Measurements from ENCODE around the gene PGBD5.
"Not testable (repeated sequence)": the region's sequence is repeated elsewhere in the genome, so short reads cannot be mapped to it uniquely, and the experiment has no call there.

The PGBD5 gene

DNA sequence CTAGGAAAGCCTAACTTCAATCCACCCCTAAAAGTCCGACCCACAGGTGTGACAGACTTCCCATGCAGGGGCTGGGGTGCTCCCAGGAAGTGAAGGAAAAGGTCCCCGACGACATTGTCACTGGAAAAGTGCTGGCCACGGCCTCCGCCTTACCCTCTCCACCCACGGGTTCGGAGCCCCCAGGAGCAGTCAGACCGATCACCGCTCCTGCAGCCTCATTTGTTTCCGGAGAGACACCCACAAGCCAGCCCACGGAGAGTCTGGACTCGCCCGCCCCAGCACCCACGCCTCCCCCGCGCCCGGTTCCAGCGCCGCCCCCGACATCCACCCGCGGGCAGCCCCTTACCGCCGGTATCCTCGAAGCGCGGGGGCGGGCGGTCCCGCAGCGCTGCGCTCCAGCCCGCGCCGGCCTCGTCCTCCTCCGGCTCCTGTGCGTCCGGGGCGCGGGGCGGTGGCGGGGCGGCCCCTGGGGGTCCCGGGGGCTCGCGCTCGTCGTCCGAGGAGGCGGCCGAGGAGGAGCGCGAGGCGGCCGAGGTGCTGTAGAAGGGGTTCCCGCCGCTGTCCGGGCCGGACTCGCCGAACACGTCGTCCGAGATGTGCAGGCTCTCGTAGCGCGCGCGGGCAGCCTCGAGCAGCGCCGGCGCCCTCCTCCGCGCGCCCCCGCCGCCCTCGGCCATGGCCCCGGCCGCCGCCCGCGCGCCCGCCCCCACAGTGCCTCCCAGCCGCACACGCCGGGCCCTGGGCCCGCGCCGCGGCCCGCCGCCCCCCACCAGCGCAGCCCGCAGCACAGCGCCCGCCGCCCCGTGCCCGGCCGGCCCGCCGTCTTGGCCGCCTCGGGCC, 660 bp downstream of the PGBD5 start:
- DNase-seq, result peak in 1 of 4 experiments; percentile 29

DNA sequence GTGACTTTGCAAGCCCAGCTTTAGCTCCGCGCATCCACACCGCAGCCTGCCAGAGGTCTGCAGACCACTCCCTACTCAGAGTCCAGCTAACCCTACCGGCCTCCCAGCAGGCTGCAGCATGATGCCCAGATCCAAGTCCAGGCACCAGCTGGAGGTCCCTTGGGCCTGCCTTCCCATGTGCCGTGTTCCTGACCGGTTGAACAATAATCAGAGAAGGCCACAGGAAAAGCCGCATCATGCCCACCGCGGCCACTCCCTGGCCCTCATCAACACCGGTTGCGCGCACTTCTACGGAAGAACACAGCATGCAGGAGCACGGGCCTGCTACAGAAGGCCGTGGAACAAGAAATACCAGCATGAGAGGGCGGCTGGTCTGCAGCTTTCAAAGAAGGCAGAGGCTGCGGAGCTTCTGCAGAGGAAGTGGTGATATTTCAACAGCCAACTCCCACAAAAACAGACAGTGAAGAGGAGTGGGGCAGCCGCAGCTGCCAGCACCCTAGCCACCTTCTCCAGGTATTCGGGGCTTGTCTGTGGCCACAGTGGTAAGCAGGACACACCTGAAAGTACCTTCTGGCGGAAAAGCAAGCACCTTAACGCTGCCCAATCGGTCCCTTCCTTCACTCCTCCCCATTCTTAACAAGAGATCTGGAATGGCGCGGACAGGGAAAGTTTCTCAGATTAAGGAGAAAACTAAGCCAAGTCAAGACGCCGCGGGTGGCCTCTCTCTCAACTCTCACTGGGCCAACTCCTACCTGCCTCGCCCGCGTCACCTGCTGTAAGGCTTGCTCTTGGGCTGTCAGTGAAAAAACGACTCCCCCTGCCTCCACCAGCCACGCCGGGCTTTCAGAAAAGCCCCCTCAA, 1.5 kb downstream of the PGBD5 start:
- peak; percentile 35 to 70 (median 66) for DNase-seq

DNA sequence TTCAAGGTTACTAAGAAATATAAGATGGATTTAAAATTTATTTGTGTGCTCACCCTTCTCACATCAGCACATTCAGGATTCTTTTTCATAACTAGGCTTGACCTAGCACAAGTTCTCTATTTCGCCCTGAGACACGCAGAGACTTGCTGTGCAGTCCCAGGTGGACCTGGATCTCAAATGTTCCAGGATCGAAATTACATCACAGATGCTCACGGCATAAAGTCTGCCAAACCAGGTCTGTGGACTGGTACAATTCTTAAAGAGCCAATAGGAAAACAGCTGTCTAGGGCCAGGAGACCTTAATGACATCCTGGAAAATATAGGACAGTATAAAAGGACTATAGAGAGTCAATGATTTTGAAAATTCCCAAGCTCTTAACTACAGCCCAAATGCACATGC, 2.2 kb downstream of the PGBD5 start:
- DNase-seq, result no peak

DNA sequence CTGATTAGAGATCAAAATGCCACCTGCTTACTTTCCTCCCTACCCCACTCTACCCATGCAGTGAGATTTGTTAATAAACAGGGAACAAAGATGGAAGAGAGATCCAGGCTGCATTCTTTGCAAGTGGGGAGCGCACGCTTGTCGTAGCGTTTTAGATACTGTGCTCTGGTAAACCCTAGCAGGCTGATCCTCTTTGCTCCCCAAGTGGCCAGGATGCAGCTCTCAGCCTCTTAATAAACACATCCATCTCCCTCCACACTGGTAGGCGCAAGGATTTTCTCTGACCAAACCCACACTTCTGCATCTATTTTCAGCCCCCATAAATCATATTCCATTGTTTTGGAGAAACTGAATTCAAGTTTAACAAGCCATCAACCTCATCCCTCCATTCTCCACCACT, 2.9 kb downstream of the PGBD5 start:
- no peak for DNase-seq

DNA sequence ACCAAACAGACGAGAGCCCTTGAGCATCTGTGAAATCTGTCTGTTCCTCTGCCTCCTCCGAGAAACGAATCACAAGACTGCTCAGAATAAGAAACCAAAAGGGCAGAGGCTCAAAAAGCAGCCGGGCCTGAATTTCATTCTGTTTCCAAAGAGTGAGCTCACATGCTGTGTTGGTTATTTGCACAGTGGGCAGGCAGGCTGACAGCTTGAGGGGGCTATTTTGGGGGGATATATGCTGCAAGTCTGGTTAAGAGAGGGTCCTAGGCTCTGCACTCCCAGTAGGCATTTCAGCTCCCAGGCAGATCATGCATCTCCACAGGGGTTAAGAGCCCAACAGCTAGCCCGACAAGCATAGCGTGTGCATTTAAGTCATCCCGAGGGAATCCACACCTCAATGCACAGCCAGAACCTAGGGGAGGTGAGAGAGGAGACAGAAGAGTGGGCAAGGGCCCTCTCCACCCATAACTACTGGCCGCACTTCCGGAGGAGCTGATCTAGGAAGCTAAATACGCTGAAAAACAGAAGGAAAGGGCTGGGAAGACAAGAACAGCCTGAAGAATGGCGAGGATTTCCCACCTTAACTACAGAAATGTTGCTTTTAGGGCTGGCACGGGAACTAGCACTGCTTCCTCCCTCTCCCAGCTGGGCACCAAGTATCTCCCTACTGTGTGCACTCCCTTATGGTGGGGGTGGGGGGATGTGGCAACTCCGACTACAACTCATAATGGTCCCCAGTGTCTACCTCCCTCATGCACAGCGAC, 3.7 kb downstream of the PGBD5 start:
- DNase-seq, result peak in 2 of 4 experiments; percentile 7 to 15

DNA sequence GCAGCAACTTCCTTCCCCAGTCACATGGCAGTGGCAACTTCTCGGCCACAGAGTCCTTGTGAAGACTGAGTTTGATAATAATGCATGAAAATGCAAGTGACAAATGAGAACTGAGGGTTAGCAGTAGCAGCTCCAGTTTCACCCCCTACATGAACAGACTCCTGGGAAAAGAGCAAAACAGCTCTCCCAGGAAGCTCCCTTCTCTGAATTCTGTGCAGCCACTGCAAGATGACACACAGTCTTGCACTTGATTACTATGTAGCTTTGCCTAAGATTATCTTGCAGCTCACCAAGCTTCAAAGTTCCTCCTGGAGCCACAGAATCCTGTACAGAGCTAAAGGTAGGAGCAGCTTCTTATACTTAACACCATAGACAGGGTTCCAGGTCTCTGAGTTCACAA, 4.7 kb downstream of the PGBD5 start:
- peak; percentile 15 to 47 (median 36) for DNase-seq

DNA sequence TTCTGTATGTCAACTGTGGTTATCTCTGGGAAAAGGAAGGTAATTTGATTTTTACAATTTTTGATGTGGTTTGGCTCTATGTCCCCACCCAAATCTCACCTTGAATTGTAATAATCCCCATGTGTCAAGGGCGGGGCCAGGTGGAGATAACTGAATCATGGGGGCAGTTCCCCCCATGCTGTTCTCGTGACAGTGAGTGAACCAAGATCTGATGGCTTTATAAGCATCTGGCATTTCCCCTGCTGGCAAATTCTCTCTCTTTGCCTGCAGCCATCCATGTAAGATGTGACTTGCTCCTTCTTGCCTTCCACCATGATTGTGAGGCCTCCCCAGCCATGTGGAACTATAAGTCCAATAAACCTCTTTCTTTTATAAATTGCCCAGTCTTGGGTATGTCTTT, 5.8 kb downstream of the PGBD5 start:
- DNase-seq, result not testable (repeated sequence)

DNA sequence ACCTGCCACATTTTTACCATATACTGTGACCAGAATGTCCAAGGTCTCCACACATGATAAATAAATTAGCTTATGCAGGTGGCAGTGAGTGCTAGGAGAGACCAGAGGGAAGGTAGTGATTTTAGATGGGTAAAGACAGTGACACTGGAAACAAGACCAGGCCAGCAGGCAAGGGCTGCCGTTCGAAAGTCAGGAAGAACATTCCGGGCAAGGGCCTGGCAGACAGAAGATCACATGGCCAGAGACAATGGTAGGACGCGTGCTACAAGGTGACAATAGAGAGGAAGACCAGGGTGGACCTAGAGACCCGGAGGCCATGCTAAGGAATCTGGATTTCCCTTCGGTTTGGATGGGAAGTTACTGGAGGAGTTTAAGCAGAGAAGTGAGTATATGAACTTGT, 9.7 kb downstream of the PGBD5 start:
- no peak for DNase-seq

DNA sequence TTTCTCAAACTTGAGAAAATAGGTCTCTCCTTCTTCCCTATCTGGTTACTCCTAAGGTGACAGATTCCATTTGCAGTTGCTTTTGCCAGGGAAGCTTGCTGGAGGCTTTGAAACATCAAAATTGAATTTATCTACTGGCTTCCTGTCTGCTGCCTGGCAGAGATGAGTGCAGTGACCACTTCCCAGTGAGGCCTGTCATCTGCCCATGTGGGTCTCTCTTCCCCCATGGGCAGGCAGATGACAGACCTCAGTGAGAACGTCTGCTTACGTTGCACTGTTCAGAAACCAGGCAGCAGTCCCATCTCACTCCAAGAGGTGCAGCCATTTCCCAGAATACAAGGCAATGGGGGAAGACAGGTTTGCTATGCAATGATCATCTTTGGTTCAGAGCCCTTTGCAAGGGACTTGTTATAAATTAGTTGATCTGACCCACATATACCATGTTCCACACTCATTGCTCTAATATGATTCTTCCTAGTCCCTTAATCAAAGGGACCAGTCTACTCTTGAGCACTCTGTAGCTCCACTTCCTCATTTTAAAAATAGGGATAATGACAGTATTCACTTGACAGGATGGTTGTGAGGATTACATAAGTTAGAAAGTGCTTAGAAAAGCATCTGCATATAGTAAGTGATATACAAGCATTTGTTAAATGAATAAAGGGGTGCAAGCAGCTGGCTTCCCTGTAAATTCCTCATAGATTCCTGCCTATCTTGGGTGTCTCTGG, 10.6 kb downstream of the PGBD5 start:
- peak in 3 of 4 experiments; percentile 15 to 64 (median 59) for DNase-seq

DNA sequence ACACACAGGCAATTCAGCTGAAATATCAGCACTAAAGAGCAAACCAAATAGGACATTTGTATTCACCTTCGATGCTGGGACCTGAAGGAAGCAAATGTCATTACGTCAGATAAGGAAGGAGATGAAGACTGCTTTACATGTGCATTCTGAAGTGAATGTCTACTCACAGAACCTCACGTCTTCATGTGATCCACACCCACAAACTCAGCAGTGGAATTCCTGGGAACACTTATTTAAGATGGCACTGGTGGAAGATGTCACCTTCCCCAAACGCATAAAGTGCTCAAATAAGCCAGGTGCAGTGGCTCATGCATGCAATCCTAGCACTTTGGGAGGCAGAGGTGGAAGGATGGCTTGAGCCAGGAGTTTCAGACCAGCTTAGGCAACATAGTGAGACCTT, 11.4 kb downstream of the PGBD5 start:
- no peak for DNase-seq

DNA sequence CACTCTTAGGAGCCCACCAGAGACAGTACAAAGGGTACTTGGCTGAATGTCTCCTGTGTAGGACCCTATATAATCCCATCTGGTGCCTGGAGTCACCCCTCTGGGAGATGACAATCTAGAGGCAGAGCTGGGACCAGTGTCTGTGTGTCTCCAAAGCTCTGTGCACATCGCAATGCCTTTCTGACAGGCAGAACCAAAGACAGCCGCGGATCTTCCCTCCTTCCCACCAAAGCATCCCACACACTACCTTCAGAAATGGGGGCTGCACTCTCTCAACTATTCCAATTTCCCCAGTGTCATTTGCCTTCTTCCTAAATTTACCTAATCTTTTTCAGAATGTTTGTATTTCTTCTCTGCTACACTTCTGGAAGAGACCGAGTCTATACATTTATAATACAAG, 12.0 kb downstream of the PGBD5 start:
- DNase-seq, result no peak

DNA sequence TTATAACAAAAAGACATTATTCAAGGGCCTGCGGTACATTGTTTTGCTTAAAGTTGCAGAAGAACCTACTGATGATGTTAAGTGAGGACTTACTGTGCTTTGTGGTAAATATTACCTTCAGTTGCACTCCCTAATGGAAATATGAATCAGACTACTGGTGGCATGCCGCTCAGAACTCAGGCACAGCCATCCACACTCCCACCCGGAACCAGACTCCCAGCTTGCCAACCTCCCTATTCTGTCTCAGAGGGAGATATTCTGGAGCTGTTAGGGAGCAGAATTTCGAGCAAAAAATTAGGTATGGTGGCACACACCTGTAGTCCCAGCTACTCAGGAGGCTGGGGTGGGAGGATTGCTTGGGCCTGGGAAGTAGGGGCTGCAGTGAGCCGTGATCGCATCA, 13.1 kb downstream of the PGBD5 start:
- no peak for DNase-seq

DNA sequence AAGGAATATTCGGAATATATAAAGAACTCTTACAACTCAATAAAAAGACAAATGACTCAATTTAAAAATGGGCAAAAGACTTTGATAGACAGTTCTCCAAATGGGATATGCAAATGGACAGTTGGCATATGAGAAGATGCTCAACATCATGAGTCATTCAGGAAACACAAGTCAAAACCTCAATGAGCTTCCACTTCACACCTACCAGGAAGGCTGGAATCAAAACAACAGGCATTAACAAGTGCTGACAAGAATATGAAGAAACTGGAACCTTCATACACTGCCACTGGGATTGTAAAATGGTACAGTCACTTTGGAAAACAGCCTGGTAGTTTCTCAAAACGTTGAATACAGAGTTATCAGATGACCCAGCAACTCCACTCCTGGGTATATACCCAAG, 17.2 kb downstream of the PGBD5 start:
- no peak for DNase-seq

DNA sequence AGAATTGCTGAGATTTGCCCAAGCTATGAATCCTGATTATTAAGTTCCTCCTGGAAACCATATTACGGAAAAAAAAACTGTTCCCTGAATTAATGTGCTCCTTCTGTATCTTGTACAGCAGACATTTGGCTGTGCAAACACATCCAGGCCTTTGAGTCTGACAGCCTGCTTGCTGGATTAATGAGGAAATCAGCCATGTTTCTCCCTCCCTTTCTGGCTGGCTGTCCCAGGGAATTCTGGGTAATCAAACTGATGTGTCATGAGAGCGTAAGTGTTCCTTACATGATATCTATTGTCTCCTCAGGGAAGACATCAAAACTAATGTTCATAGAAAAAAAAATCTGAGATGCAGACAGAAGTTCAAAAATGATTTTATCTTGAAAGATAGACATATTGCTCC, 18.8 kb downstream of the PGBD5 start:
- DNase-seq, result no peak

DNA sequence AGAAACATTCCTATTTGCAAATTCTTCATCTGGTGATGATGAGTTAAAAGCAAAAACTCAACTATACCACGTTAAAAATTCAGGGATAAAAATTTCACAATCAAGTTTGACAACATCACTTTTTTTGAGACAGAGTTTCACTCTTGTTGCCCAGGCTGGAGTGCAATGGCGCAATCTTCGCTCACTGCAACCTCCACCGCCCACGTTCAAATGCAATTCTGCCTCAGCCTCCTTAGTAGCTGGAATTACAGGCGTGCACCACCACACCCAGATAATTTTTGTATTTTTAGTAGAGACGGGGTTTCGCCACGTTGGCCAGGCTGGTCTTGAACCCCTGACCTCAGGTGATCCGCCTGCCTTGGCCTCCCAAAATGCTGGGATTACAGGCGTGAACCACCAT, 19.4 kb downstream of the PGBD5 start:
- DNase-seq, result peak in 3 of 4 experiments; percentile 11 to 38 (median 22)

DNA sequence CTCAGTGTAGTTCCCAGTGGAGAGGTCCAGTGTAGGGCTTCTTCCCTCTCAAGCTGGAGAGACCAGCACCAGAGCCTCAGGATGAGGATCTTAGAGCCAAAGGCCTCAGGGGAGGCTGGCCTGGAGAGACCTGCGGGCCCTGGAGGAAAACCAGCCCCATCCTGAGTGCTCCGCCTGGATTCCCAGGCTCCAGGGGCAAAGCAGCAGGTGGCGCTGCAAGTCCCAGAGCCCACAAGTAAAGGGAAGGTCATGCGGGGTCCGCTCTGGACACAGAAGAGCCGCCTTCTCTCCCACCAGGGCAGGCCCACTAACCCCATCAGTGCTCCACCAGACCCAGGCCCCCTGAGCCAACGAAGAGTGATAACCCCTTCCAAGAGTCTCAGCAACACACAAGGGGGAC, 22.7 kb downstream of the PGBD5 start:
- no peak for DNase-seq

DNA sequence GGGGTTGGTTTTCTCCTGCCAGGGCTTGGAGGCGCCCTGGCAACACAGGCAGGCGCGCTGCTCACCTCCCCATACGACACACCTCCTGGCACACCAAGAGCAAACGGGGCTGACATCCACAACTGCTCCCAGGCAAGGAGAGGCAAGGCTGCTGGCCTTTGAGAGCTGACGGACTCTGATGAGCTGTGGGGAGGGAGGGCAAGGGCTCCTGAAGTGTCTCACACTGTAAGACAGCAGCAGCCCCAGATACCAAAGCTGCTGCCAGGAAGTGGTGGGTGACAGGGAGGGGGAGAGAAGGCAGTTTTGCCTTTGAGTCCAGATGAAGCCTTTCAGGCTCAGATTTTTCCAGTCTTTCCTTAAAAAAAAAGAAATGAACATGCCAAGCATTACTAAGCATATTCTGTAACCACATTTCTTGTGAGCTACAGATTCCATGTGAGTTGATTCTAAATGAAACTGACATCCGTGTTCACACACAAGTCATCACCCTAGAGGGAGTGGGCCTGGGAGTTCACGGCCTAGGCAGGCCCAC, 24.3 kb downstream of the PGBD5 start:
- no peak for DNase-seq

DNA sequence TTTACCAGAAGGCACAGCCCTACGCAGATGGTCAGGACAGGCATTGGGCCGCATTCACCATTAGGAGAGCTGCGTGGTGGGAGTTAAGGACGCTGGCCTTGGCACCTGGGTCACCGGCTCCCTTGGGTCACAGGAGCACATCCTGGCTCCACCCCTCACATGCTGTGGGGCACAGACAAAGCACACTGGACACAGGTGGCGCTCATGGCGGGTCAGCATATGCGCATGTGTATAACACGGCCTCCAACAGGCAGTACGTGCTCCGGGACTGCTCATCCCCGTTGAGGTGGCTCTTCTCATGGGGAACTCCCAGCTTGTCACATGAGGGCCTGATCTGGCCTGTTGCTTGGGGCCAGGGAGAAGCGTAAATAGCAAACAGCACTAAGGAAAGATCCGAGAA, 25.0 kb downstream of the PGBD5 start:
- DNase-seq, result no peak

DNA sequence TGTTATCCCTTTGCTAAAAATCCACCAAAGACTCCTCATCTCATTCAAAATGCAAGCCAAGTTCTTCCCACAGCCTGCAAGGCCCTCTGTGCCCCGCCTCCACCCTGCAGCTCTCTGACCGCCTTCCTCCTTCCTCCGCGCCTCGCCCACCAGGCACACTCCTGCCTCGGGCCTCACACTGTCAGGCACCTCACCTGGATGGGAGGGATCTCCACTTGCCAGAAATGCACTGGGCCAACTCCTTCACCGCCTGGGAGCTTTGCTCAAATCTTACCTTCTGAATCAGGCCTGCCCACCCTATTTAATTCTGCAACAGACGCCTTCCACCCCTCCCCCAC, 26.2 kb downstream of the PGBD5 start:
- DNase-seq, result no peak

DNA sequence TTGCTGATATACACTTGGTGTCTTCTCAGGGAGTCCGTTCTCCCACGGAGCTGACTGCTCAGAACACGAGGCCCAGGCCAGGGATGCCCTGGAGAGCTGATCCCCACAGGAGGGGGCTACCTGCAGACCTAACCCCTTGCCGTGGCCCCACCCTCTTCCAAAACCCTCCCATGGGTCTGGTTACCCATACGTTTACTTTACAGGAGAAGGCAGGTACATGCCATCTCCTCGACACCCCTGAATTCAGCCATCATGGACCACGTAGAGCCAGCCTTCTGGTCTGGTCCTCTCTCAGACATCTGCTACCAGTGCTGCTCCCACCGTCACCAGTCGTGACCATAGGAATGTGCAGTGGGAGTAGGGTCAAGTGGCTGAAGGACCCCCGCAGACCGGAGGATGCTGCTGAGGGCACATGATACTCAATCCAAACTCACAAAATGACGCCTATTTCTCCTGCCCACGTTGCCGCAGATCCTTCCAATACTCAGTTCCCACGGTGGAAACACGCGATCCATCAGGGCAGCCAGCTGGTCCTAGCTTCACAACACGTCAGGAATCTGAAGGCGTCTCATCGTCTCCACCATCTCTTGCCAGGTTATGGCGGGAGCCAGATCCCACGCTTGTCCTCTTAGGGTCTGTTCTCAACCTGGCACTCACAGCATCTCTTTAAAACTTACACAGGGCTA, 26.7 kb downstream of the PGBD5 start:
- DNase-seq, result no peak

DNA sequence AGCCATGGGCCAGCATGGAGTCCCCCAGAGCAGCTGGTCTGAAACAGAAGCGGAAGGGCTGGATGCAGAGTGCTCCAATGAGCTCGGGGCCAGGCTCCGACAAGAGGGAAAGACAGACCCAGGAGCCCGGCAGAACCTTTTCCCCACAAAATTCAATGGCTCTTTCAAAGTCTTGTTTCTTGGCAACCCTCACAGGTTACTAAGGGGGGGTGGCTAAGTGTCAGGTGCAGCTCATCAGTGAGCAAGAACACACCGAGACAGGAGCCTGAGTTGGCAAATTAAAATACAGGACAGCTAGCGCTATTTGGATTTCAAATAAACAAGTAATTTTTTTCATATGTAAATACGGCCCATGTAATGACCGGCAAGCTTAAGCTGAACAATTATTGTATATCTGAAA, 27.3 kb downstream of the PGBD5 start:
- no peak for DNase-seq

DNA sequence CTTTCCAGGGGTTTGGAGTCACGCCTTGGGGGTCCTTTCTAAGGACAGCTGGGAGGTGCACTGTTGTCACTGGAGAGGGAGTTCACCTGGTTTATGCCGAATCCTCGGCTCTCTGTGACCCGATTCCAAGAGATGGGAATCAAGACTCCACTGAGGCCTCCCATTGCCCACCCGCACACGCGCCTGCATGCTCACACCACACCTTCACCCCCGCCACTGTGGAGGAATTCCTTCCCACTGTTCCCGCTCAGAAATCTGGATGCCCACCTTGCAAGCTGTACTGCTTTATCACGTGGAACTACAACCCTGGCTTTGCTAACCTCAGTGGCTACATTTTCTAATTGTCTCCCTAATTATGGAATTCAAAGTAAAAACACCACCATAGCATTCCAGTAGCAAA, 29.2 kb downstream of the PGBD5 start:
- no peak for DNase-seq

Data from suppressor macrophage (primary cell).